ENCODE data around the gene SLMAP. TPM values are rescaled to one million over a fixed set of nuclear protein-coding genes. Genes with fewer than 3 reads are reported as not detected.
"Not testable (repeated sequence)": the region's sequence is repeated elsewhere in the genome, so short reads cannot be mapped to it uniquely, and the experiment has no call there.

The SLMAP gene
- polyA plus RNA-seq, 3 donors from 2014 or later: 11.0 to 31.2 (median 19.3) TPM

DNA sequence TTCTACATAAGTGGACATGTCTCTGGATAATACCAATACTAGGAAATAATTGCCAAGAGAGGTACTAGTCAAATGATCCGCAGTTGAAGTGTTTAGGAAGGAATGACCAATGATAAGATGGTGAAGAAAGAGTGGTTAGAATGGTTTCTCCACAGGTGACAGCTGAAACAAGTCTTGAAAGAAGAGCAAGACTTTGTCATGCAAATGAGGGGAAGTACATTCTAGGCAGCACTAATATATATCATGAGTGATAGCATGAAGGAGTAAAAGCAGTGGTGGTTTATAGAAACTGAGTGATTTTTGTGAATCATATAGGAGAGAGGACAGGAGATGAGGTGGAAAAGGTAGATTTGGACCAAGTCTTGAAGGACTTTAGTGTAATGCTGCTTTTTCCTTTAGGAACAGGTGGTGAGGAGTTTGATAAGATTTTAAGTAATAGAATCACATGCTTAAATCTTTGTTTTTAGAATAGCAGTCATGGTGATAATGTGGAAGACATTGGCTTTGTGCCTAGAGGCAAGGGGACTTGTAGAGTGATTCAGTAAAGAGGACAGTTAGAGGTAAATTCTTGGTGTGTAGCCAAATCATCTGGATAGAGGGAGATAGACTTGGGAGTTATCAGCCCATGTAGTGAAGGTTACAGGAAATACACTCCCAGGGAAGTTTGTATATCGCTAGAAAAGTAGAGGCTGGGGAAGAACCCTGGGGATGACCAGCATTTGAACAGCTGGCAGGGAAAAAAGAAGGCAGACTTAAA is 31.9 kb downstream of the SLMAP start:
- Mint-ChIP-seq H3K36me3 (no peaks in the 10 kb centered on the region), H3K4me1 (peaks cover 15 to 38% of the 10 kb centered on the region in 2 donors), H3K9me3 (no peaks in the 10 kb centered on the region), H3K27me3 (ENCODE audit: low read depth in 3 of 3) (peaks cover 0 to 1% (median 0%) of the 10 kb centered on the region in 3 donors), H3K4me3 (no peak overlapping the region), H3K27ac (no peak overlapping the region)
- no peak for DNase-seq

DNA sequence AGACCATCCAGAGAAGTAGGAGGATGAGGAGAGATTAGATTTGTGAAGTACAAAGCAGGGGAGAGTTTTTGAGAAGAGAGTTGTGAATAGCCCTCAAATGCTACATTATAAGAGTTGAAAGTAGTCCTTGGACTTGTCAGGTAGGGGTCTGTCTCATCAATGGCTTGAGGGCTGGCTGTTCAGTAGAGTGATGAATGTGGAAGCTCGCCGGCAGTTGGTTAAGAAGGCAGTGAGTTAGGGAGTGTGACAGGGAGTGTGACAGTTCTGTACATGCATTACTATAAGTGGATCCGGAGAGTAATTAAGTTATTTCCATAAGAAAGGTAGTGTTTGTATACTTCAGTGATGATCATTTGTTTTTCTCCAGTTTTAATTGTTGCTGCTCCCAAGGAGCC is 32.5 kb downstream of the SLMAP start:
- Mint-ChIP-seq H3K9me3 (no peaks in the 10 kb centered on the region), H3K27me3 (ENCODE audit: low read depth in 3 of 3) (peaks cover 0 to 1% (median 0%) of the 10 kb centered on the region in 3 donors), H3K36me3 (no peaks in the 10 kb centered on the region), H3K4me3 (no peak overlapping the region), H3K27ac (no peak overlapping the region), H3K4me1 (peaks cover 13 to 38% of the 10 kb centered on the region in 2 donors)
- DNase-seq: no peak

DNA sequence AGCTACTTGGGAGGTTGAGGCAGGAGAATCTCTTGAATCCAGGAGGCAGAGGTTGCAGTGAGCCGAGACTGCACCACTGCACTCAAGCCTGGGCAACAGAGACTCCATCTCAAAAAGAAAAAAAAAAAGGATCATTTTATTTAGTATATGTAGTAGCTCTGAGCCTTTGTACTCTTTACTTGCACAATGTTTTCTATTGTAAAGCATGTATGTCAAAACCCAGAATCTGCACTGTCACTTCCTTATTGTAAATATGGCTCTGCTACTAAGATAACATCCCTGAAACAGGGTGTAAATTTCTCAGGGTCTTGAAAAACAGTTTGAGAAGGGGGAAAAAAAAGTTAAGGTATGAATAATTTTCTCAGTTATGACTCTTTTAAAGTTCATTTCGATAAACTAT is 35.1 kb downstream of the SLMAP start:
- Mint-ChIP-seq H3K27me3 (ENCODE audit: low read depth in 3 of 3) (peaks cover 0 to 1% (median 0%) of the 10 kb centered on the region in 3 donors), H3K9me3 (no peaks in the 10 kb centered on the region), H3K36me3 (no peaks in the 10 kb centered on the region), H3K4me1 (peaks cover 12 to 39% of the 10 kb centered on the region in 2 donors), H3K4me3 (no peak overlapping the region), H3K27ac (no peak overlapping the region)
- DNase-seq: no peak

DNA sequence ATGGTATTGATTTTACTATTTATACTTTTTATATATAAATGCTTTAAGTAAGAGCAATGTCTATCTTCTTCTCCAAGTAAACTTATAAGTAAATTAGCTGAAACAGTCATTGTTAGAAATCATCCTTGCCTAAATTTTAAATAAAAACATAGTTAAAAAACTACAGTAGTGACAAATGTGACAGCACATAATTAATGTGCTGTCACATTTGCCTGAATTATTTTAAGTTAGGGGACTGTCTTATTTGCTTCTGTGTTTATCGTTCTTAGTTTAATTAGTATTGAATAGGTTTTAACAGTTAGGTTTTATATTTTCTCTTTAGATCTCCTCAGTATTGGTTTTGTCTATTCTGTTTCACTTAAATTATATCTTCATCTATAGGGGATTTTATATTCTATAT is 36.1 kb downstream of the SLMAP start:
- peaks cover 0 to 1% (median 0%) of the 10 kb centered on the region in 3 donors for H3K27me3 Mint-ChIP-seq (ENCODE audit: low read depth in 3 of 3)
- DNase-seq: no peak
- peaks cover 16 to 43% of the 10 kb centered on the region in 2 donors for H3K4me1 Mint-ChIP-seq
- H3K36me3 Mint-ChIP-seq: no peaks in the 10 kb centered on the region
- H3K27ac Mint-ChIP-seq: no peak overlapping the region
- no peaks in the 10 kb centered on the region for H3K9me3 Mint-ChIP-seq
- H3K4me3 Mint-ChIP-seq: no peak overlapping the region

DNA sequence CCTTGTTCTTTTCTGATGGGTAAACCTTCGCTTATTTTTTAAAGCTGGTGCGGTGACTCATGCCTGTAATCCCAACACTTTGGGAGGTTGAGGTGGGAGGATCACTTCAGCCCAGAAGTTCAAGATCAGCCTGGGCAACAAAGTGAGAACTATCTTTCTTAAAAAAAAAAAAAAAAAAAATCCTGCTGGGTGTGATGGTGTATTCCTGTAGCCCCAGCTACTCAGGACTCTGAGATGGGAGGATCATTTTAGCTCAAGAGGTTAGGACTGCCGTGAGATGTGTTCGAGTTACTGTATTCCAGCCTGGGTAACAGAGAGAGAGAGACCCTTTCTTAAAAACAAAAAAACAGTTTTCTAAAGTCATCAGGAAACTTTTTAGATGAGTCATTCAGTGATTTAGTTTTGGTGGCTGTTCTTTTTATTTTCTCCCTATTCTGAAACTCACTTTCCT is 37.7 kb downstream of the SLMAP start:
- Mint-ChIP-seq H3K27ac (peak overlapping the region in 1 of 6 donors; percentile 2), H3K4me3 (no peak overlapping the region), H3K27me3 (ENCODE audit: low read depth in 3 of 3) (peaks cover 0 to 1% (median 0%) of the 10 kb centered on the region in 3 donors), H3K36me3 (no peaks in the 10 kb centered on the region), H3K9me3 (no peaks in the 10 kb centered on the region), H3K4me1 (peaks cover 17 to 55% of the 10 kb centered on the region in 2 donors)
- no peak for DNase-seq

DNA sequence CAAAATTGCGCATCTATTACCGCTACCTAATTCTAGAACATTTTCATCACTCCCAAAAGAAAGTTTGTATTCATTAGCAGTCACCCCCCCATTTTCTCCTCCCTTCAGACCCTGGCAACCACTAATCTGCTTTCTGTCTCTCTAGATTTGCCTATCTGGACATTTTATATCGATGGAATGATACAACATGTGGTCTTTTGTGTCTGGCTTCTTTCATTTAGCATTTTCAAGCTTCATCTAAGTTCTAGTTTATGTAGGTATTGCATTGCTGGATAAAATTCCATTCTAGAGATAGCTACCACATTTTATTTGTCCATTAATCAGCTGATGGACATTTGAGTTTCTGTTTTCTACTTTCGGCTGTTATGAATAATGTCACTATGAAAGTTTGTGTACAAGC is 38.4 kb downstream of the SLMAP start:
- H3K27ac Mint-ChIP-seq: no peak overlapping the region
- no peaks in the 10 kb centered on the region for H3K9me3 Mint-ChIP-seq
- H3K27me3 Mint-ChIP-seq (ENCODE audit: low read depth in 3 of 3): peaks cover 0 to 1% (median 0%) of the 10 kb centered on the region in 3 donors
- no peak for DNase-seq
- peaks cover 17 to 62% of the 10 kb centered on the region in 2 donors for H3K4me1 Mint-ChIP-seq
- no peaks in the 10 kb centered on the region for H3K36me3 Mint-ChIP-seq
- no peak overlapping the region for H3K4me3 Mint-ChIP-seq

- Mint-ChIP-seq H3K27me3 (ENCODE audit: low read depth in 3 of 3) (peaks cover 0 to 1% (median 0%) of the 10 kb centered on the region in 3 donors), H3K4me3 (no peak overlapping the region), H3K27ac (no peak overlapping the region), H3K4me1 (peaks cover 17 to 62% of the 10 kb centered on the region in 2 donors), H3K36me3 (no peaks in the 10 kb centered on the region), H3K9me3 (no peaks in the 10 kb centered on the region)
- no peak for DNase-seq
These were observed 38.8 kb downstream of the SLMAP start for GRCh38 chr3:57794951-57795350.

GRCh38 chr3:57796261-57796660 is 40.2 kb downstream of the SLMAP start:
- peak overlapping the region in 1 of 6 donors; percentile 7 for H3K27ac Mint-ChIP-seq
- DNase-seq: no peak
- H3K27me3 Mint-ChIP-seq (ENCODE audit: low read depth in 3 of 3): no peaks in the 10 kb centered on the region
- H3K9me3 Mint-ChIP-seq: no peaks in the 10 kb centered on the region
- peaks cover 20 to 60% of the 10 kb centered on the region in 2 donors for H3K4me1 Mint-ChIP-seq
- no peak overlapping the region for H3K4me3 Mint-ChIP-seq
- no peaks in the 10 kb centered on the region for H3K36me3 Mint-ChIP-seq

DNA sequence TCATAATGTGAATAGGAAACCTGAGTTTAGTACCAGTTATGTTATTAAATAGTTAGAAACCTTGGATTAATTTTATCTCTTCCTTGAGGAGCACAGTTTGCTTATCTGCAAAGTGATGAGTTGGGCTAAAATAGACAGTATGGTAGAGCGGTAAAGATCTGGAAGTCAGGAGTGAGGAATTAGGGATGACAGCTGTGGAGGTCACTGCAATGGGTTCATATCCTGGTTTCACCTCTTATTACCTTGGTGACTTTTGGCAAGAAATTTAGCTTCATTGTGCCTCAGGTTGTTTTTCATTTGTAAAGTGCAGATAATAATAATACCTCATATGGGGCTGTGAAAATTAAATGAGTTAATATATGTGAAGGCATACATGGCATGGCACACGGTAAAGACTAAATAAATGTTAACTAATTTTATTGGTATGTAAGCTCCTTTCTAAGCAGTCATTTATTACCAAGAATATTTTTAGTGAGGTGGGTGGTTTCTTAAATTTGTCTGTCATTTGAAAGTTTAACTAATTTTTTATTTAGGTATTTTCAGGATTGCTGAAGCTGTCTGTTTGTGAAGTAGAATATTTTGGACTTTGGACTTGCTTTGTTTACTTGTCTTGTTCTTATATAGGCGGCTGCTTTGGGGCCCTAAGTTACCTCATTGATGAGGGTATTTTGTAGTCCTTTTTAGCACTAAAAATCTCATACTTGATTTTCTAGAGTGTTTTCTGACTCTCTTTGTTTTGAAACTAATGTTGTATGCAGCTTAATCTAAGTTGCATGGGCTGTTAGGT is 41.8 kb downstream of the SLMAP start:
- Mint-ChIP-seq H3K9me3 (no peaks in the 10 kb centered on the region), H3K27ac (peak overlapping the region in 3 of 6 donors; percentile 3 to 14 (median 8)), H3K27me3 (ENCODE audit: low read depth in 3 of 3) (no peaks in the 10 kb centered on the region), H3K36me3 (no peaks in the 10 kb centered on the region), H3K4me1 (peaks cover 22 to 66% of the 10 kb centered on the region in 2 donors), H3K4me3 (no peak overlapping the region)
- DNase-seq: no peak

- Mint-ChIP-seq H3K27me3 (ENCODE audit: low read depth in 3 of 3) (peaks cover 0 to 1% (median 0%) of the 10 kb centered on the region in 3 donors), H3K4me1 (peaks cover 59 to 82% of the 10 kb centered on the region in 2 donors), H3K9me3 (no peaks in the 10 kb centered on the region), H3K27ac (peak overlapping the region; percentile 80 to 95 (median 85)), H3K4me3 (peak overlapping the region; percentile 48 to 86 (median 72)), H3K36me3 (no peaks in the 10 kb centered on the region)
- no peak for DNase-seq
These were observed 47.6 kb downstream of the SLMAP start for GRCh38 chr3:57803647-57804081.

DNA sequence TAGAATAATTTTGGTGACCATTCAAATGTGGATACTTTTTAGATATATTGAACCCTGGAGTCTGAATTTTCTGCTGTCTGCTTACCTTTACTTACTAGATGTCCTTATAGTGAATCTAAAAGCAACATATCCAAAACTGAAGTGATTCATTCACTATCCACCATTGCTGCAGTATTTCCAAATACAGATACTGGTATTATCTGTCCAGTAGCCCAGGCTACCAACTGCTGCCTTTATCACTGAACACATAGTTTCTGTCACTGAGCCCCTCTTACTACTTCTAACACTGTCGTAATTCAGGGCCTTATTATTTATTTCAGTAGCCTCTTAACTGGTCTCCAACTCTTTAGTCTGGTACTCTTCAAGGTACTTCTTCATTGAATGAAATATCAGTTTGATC is 49.2 kb downstream of the SLMAP start:
- H3K4me1 Mint-ChIP-seq: peaks cover 65 to 75% of the 10 kb centered on the region in 2 donors
- no peaks in the 10 kb centered on the region for H3K9me3 Mint-ChIP-seq
- H3K4me3 Mint-ChIP-seq: no peak overlapping the region
- no peak for DNase-seq
- peak overlapping the region in 1 of 6 donors; percentile 12 for H3K27ac Mint-ChIP-seq
- no peaks in the 10 kb centered on the region for H3K36me3 Mint-ChIP-seq
- peaks cover 0 to 1% (median 0%) of the 10 kb centered on the region in 3 donors for H3K27me3 Mint-ChIP-seq (ENCODE audit: low read depth in 3 of 3)

- peak overlapping the region in 1 of 6 donors; percentile 6 for H3K27ac Mint-ChIP-seq
- H3K4me1 Mint-ChIP-seq: peaks cover 65 to 79% of the 10 kb centered on the region in 2 donors
- H3K9me3 Mint-ChIP-seq: no peaks in the 10 kb centered on the region
- H3K36me3 Mint-ChIP-seq: no peaks in the 10 kb centered on the region
- no peak for DNase-seq
- peaks cover 0 to 1% (median 0%) of the 10 kb centered on the region in 3 donors for H3K27me3 Mint-ChIP-seq (ENCODE audit: low read depth in 3 of 3)
- no peak overlapping the region for H3K4me3 Mint-ChIP-seq
These were observed 49.6 kb downstream of the SLMAP start for GRCh38 chr3:57805674-57806073.

DNA sequence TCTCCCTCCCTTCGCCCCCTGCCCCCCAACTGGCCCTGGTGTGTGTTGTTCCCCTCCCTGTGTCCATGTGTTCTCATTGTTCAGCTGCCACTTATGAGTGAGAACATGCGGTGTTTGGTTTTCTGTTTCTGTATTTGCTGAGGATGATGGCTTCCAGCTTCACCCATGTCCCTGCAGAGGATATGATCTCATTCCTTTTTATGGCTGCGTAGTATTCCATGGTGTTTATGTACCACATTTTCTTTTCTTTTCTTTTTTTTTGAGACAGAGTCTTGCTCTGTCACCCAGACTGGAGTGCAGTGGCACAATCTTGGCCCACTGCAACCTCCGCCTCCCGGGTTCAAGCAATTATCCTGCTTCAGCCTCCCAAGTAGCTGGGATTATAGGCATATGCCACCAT is 50.1 kb downstream of the SLMAP start:
- not testable (repeated sequence) for H3K36me3 Mint-ChIP-seq; H3K9me3 Mint-ChIP-seq; DNase-seq; H3K27me3 Mint-ChIP-seq (ENCODE audit: low read depth in 3 of 3); H3K4me3 Mint-ChIP-seq
- peak overlapping the region in 1 of 6 donors; percentile 37 for H3K27ac Mint-ChIP-seq
- peaks cover 62 to 79% of the 10 kb centered on the region in 2 donors for H3K4me1 Mint-ChIP-seq
